Memory B cell (primary cell): ENCODE results near the gene RRP8.

Experiments
- ATAC-seq: fragments of 150-1000 bp; cut with Tn5 transposase; 2 replicates; pipeline ENCODE4 v1.10.0; 2021; ENCODE audit warnings: low read depth, mild to moderate bottlenecking, moderate library complexity
- DNase-seq, 2 donors: peaks; one replicate each; pipeline ENCODE4 v3.0.0; 2022; ENCODE audit warnings: low spot score in 2 of 2
- H3K27ac Mint-ChIP-seq: one replicate; pipeline ENCODE4 v1.8.0; 2022; ENCODE audit warnings: mild to moderate bottlenecking, moderate library complexity, mixed read lengths
- H3K27me3 Mint-ChIP-seq: one replicate; pipeline ENCODE4 v1.8.0; 2022; ENCODE audit warnings: mixed read lengths
- H3K36me3 Mint-ChIP-seq: one replicate; pipeline ENCODE4 v1.8.0; 2022; ENCODE audit warnings: mild to moderate bottlenecking, mixed read lengths
- H3K4me1 Mint-ChIP-seq: one replicate; pipeline ENCODE4 v1.8.0; 2022; ENCODE audit warnings: mixed read lengths
- H3K4me3 Mint-ChIP-seq: one replicate; pipeline ENCODE4 v1.8.0; 2022; ENCODE audit warnings: mild to moderate bottlenecking, moderate library complexity, mixed read lengths
- H3K9me3 Mint-ChIP-seq: one replicate; pipeline ENCODE4 v1.8.0; 2022; ENCODE audit warnings: mixed read lengths

RRP8 gene

DNA sequence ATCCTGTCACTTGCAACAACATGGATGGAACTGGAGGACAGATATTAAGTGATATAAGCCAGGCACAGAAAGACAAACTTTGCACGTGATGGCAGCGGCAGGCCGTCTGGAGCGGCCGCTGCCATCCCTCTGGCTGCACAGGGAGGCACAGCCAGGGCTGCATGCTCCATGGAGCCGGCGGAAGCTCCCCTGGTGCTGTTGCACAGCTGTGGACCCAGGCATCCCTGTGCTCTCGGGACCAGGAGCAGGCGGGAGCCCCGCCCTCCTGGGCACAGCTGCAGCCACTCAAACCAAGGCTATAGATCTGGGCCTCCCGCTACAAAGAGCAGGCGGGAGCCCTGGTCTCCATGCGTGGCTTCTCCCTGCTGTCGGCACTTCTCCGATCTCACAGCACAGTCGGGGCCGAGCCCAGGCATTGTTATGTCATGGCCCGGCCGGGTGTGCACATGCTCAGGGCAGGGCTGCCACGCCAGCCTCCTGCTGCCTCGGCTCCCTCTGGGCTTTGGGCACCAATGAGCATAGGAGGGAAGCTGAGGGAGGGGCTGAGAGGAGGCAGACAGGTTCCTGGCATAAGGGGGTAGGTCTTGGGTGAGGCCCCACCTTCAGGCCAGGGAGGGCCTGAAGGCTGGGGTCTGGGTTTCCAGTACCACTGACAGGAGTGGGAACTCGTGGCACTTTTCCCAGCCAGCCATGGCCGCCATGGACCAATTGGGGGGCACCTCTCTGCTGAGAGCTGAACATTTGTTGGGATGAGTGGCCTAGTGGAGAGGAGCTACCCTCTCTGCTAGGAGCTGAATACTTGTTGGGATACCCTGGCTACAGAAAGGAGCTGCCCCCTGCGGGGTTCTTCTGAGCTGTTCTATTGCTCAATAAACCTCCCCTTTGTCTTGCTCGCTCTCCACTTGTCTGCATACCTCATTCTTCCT is 16.7 kb downstream of the RRP8 start:
- Mint-ChIP-seq H3K9me3 (peaks cover 12% of the 10 kb centered on the region), H3K27me3 (no peaks in the 10 kb centered on the region), H3K4me3 (no peak overlapping the region), H3K27ac (no peak overlapping the region), H3K36me3 (peaks cover 32% of the 10 kb centered on the region), H3K4me1 (no peaks in the 10 kb centered on the region)
- DNase-seq (no peak), ATAC-seq (no peak)

DNA sequence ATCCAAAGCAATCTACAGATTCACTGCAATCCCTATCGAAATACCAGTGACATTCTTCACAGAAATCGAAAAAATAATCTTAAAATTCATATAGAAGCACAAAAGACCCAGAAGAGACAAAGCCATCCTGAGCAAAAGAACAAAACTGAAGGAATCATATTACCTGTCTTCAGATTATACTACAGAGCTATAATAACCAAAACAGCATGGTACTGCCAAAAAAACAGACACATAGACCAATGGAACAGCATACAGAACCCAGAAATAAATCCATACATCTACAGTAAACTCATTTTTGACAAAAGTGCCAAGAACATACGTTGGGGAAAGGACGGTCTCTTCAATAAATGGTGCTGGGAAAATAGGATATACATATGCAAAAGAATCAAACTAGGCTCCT is 18.9 kb downstream of the RRP8 start:
- Mint-ChIP-seq H3K36me3 (peaks cover 41% of the 10 kb centered on the region), H3K4me3 (no peak overlapping the region), H3K27me3 (no peaks in the 10 kb centered on the region), H3K27ac (no peak overlapping the region), H3K9me3 (peaks cover 12% of the 10 kb centered on the region), H3K4me1 (no peaks in the 10 kb centered on the region)
- ATAC-seq (no peak), DNase-seq (no peak)

DNA sequence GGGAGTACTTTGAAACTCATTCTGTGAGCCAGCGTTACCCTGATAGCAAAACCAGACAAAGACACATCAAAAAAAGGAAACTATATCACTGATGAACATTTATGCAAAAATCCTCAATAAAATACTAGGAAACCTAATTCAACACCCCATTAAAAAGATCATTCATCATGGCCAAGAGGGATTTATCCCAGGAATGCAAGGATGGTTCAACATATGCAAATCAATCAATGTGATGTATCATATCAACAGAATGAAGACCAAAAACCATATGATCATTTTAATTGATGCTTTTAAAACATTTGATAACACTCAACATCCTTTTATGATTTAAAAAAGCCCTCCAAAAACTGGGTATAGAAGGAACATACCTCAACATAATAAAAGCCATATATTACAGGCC is 19.8 kb downstream of the RRP8 start:
- H3K4me3 Mint-ChIP-seq = no peak overlapping the region
- no peaks in the 10 kb centered on the region for H3K27me3 Mint-ChIP-seq
- H3K9me3 Mint-ChIP-seq = peaks cover 12% of the 10 kb centered on the region
- ATAC-seq = no peak
- no peak overlapping the region for H3K27ac Mint-ChIP-seq
- peaks cover 41% of the 10 kb centered on the region for H3K36me3 Mint-ChIP-seq
- no peak for DNase-seq
- no peaks in the 10 kb centered on the region for H3K4me1 Mint-ChIP-seq

- Mint-ChIP-seq H3K4me3 (no peak overlapping the region), H3K36me3 (peaks cover 38% of the 10 kb centered on the region)
Observed at GRCh38 chr11:6579681-6580080, 23.7 kb downstream of the RRP8 start.

DNA sequence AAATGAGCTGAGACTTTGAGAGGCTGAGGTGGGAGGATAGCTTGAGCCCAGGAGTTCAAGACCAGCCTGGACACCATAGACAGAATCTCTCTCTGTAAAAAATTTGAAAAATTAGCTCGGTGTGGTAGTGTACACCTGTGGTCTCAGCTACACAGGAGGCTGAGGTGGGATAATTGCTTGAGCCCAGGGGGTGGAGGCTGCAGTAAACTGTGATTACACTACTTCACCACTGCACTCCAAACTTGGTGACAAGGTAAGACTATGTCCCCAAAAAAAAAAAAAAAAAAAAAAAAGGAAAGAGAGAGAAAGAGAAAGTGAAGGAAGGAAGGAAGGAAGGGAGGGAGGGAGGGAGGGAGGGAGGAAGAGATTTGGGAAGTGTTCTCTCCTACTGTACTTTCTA is 25.3 kb downstream of the RRP8 start:
- Mint-ChIP-seq H3K9me3 (peaks cover 5% of the 10 kb centered on the region), H3K4me3 (no peak overlapping the region), H3K27me3 (no peaks in the 10 kb centered on the region), H3K4me1 (peaks cover 2% of the 10 kb centered on the region), H3K27ac (no peak overlapping the region), H3K36me3 (peaks cover 27% of the 10 kb centered on the region)
- ATAC-seq (no peak), DNase-seq (no peak)

More at GRCh38 chr11:6579681-6580080, 23.7 kb downstream of the RRP8 start:
- DNase-seq (no peak), ATAC-seq (no peak)
- Mint-ChIP-seq H3K4me1 (peaks cover 2% of the 10 kb centered on the region), H3K27me3 (no peaks in the 10 kb centered on the region), H3K9me3 (peaks cover 11% of the 10 kb centered on the region), H3K27ac (no peak overlapping the region)

DNA sequence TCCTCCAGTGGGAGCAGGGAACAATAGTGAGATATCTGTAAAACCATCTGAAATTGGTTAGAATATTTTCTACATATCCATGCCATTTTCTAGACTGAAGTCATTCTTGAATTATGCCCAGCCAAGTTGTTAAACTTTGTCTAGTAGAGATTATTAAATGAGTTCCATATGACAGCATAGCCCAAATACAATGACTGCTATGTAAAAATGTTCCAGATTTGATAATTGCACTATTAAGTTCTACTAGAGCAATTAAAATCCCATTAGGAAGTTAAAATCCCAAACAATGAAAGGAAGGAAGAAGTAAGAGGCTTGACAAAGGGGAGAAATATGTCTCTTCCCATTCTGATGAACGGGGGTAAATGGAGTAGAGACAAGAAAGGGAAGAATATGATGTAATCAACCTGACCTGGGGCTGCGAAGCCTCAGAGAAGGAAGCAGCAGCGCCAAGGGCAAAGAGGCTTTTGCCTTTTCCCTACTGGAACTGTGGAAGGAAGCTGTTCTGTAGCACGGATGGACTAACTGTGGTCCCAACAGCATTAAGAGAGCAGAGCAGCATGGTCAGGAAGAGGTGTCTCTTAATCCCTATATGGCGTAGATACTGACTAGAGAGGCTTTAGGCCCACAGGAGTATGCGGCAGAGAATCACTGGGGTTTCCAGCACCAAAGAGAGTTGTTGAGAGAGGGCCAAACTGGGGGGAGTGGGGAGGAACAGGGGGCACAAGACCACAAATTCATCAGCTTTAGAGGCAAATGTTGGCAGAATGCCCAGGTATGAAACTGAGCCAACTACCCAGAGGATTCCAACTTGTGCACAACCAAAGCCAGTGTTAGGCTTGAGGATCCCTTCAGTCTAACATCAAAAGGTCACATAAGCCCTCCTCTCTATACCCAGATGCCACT is 26.7 kb downstream of the RRP8 start:
- no peak for DNase-seq
- no peak for ATAC-seq
- H3K27ac Mint-ChIP-seq = no peak overlapping the region
- peaks cover 2% of the 10 kb centered on the region for H3K4me1 Mint-ChIP-seq
- no peaks in the 10 kb centered on the region for H3K9me3 Mint-ChIP-seq
- no peak overlapping the region for H3K4me3 Mint-ChIP-seq
- H3K36me3 Mint-ChIP-seq = peaks cover 23% of the 10 kb centered on the region
- no peaks in the 10 kb centered on the region for H3K27me3 Mint-ChIP-seq

DNA sequence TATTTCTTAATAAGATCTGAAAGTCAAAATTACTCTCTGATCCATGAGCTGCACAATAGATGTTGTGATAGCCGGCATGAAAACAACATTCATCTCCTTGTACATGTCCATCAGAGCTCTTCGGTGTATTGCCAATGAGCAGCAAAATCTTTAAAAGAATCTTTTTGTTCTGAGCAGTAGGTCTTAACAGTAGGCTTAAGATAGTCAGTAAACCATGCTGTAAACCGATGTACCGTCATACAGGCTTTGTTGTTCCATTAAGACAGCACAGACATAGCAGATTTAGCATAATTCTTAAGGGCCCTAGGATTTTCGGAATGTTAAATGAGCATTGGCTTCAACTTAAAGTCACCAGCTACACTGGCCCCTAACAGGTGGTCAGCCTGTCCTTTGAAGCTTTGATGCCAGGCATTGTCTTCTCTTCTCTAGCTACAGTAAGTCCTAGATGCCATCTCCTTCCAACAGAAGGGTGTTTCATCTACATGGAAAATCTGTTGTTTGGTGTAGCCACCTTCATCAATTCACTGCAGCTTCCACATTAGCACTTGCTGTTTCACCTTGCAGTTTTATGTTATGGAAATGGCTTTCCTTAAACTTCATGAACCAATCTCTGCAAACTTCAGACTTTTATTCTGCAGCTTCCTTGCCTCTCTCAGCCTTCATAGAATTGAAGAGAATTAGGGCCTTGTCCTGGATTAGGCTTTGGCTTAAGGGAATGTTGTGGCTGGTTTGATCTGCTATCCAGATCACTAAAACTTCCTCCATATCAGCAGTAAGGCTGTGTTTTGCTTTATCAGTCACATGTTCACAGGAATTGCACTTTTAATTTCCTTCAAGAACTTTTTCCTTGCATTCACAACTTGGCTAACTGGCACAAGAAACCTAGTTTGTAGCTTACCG is 28.4 kb downstream of the RRP8 start:
- H3K4me1 Mint-ChIP-seq = peaks cover 2% of the 10 kb centered on the region
- H3K9me3 Mint-ChIP-seq = no peaks in the 10 kb centered on the region
- H3K27ac Mint-ChIP-seq = no peak overlapping the region
- H3K4me3 Mint-ChIP-seq = no peak overlapping the region
- no peaks in the 10 kb centered on the region for H3K27me3 Mint-ChIP-seq
- no peak for DNase-seq
- no peak for ATAC-seq
- H3K36me3 Mint-ChIP-seq = peaks cover 19% of the 10 kb centered on the region

DNA sequence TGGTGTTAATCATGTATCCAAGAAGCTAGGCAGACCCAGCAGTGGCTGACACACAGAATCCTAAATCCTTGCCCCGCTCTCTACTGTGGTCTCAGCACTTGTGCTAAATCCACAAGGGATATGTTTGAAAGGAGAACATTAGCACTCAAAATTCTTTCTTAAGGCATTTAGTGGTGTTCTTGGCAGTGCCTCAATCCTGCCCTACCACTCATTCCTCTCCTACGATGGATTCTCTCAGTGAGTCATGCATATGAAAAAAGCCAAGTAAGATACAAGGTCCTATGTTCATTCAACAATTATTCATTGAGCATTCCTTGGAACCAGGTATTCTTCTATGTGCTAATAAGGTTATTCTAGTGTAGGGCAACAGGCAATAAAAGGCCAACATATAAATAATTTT is 31.2 kb downstream of the RRP8 start:
- ATAC-seq (no peak), DNase-seq (no peak)
- H3K4me1 Mint-ChIP-seq = no peaks in the 10 kb centered on the region

DNA sequence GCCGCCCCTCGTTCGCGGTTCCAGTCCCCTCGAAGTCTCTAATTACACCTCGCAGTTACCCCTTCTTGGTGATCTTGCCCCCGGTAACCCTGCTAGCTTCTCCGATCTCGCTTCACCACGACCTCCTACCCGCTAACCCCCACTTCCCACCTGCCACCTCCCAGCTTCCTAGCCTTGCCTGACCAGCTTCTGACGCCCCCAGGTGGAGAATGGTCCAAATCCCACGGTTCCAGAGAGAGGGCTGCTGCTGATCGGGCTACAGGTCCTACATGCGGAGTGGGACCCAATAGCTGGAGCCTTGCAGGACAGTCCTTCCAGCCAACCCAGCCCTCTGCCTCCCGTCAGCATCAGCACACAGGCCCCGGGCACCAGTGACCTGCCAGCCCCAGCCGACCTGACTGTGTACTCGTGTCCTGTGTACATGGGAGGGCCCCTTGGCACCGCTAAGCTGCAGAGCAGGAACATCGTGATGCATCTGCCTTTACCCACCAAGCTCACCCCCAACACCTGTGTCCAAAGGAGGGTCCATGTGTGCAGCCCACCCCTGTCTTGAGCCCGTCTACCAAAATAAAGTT is 31.9 kb downstream of the RRP8 start:
- Mint-ChIP-seq H3K36me3 (peaks cover 21% of the 10 kb centered on the region), H3K9me3 (no peaks in the 10 kb centered on the region), H3K4me3 (no peak overlapping the region), H3K27me3 (no peaks in the 10 kb centered on the region), H3K27ac (no peak overlapping the region), H3K4me1 (no peaks in the 10 kb centered on the region)
- DNase-seq = no peak
- ATAC-seq = no peak

More for the DNA sequence above, 31.2 kb downstream of the RRP8 start:
- Mint-ChIP-seq H3K27ac (no peak overlapping the region), H3K36me3 (peaks cover 22% of the 10 kb centered on the region), H3K27me3 (no peaks in the 10 kb centered on the region), H3K4me3 (no peak overlapping the region), H3K9me3 (no peaks in the 10 kb centered on the region)

GRCh38 chr11:6570691-6571427 is 32.6 kb downstream of the RRP8 start:
- H3K27ac Mint-ChIP-seq = no peak overlapping the region
- H3K4me1 Mint-ChIP-seq = no peaks in the 10 kb centered on the region
- peaks cover 20% of the 10 kb centered on the region for H3K36me3 Mint-ChIP-seq
- H3K9me3 Mint-ChIP-seq = no peaks in the 10 kb centered on the region
- no peak overlapping the region for H3K4me3 Mint-ChIP-seq
- no peaks in the 10 kb centered on the region for H3K27me3 Mint-ChIP-seq
- no peak for DNase-seq
- no peak for ATAC-seq

DNA sequence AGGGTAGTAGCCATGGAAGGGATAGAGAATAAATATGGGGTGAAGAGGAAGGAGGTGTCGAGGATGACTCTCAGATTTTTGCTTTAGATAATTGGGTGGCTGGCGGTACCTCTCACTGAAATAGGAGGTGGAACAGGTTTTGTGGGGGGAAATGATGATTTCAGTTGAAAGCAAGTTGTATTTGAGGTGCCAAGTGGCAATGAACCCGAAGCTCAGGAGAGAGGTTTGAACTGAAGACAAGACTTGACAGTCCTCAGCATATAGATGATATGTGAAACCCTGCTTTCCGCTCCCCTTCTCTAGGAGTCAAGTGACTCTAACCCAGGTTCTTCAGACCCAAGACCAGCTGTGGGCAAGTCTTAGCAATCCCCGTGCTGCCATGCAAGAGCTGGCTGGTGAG is 33.7 kb downstream of the RRP8 start:
- no peak overlapping the region for H3K27ac Mint-ChIP-seq
- H3K36me3 Mint-ChIP-seq = peaks cover 19% of the 10 kb centered on the region
- peaks cover 2% of the 10 kb centered on the region for H3K4me1 Mint-ChIP-seq
- DNase-seq (no peak), ATAC-seq (no peak)
- H3K9me3 Mint-ChIP-seq = no peaks in the 10 kb centered on the region
- no peaks in the 10 kb centered on the region for H3K27me3 Mint-ChIP-seq
- no peak overlapping the region for H3K4me3 Mint-ChIP-seq

- no peaks in the 10 kb centered on the region for H3K9me3 Mint-ChIP-seq
- H3K4me3 Mint-ChIP-seq = no peak overlapping the region
- H3K36me3 Mint-ChIP-seq = peaks cover 20% of the 10 kb centered on the region
- no peaks in the 10 kb centered on the region for H3K27me3 Mint-ChIP-seq
- H3K4me1 Mint-ChIP-seq = peaks cover 2% of the 10 kb centered on the region
- H3K27ac Mint-ChIP-seq = no peak overlapping the region
- DNase-seq (no peak), ATAC-seq (no peak)
Observed at GRCh38 chr11:6568191-6568918, 35.1 kb downstream of the RRP8 start.
